Left hindlimb (tissue), 1 donor: ENCODE measurements around the gene GUCY1A1.

ENCODE experiments used
- DNase-seq: peaks from one replicate; pipeline ENCODE4 v3.0.0-alpha.2; 2018

GUCY1A1 gene

DNA sequence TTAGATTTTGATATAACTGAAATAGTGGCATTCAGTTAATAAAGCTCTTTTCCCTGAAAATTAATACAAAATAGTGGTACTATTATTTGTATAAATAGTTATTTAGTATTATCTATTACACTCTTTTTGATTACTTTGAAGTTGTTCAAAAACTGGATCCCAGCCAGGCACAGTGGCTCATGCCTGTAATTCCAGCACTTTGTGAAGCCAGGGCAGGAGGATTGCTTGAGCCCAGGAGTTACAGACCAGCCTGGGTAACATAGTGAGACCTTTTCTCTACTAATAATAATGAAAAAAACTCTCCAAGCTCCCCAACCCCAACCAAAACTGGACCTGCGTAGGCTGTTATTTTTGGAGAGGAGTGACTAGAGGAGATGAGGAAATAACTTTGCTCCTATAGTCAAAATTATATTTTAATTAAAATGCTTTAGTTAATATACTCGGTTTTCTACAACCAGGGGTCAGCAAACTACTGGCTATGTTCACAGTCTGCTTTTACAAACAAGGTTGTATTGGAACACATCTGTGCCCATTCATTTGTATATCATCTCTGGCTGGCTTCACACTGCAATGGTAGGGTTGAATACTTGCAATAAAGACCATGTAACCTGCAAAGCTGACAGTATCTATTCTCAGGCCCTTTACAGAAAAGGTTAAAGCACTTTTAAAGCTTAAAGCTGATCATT, 27.6 kb downstream of the GUCY1A1 start:
- no peak for DNase-seq

DNA sequence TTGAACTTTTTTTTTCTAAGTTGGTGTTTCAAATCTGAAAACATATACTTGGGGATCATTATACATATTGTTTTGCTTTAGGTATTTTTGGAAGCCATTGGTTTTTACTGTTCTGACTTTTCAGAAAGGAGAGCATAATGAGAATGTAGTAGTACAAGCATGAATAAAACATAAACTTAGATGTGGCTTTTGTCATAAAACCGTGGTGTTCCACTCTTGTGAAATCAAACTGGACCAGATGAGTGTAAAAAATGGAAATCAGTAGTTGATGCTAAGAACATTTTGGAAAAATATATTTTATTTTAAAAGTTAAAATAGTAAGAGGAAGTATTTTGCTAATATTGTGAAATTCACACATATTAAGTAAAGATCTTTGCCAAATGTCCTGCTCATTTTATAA, 29.6 kb downstream of the GUCY1A1 start:
- DNase-seq = no peak

DNA sequence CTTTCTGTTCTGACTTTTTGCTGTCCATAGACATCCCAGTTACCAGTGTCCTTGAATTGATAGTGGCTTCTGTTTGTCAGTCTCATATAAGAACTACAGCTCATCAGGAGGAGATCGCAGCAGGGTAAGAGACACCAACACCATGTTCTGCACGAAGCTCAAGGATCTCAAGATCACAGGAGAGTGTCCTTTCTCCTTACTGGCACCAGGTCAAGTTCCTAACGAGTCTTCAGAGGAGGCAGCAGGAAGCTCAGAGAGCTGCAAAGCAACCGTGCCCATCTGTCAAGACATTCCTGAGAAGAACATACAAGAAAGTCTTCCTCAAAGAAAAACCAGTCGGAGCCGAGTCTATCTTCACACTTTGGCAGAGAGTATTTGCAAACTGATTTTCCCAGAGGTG, 30.1 kb downstream of the GUCY1A1 start:
- DNase-seq = no peak

DNA sequence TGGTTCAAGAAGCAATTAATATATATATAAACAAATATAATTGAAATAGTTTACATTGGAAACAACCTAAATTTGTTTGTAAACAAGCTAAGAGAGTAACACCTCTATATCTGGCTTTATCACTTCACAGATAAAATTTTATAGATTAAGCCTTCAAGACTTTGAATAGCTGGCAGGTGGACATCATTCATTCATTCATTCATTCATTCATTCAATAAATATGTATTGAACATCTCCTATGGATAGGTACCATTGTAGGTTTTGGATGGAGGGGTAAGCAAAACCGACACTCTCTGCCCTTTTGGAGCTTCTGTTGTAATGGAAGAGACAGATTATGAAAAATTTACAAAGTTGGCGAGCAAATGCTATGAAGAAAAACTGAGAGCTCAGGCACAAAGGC, 35.2 kb downstream of the GUCY1A1 start:
- DNase-seq = no peak

DNA sequence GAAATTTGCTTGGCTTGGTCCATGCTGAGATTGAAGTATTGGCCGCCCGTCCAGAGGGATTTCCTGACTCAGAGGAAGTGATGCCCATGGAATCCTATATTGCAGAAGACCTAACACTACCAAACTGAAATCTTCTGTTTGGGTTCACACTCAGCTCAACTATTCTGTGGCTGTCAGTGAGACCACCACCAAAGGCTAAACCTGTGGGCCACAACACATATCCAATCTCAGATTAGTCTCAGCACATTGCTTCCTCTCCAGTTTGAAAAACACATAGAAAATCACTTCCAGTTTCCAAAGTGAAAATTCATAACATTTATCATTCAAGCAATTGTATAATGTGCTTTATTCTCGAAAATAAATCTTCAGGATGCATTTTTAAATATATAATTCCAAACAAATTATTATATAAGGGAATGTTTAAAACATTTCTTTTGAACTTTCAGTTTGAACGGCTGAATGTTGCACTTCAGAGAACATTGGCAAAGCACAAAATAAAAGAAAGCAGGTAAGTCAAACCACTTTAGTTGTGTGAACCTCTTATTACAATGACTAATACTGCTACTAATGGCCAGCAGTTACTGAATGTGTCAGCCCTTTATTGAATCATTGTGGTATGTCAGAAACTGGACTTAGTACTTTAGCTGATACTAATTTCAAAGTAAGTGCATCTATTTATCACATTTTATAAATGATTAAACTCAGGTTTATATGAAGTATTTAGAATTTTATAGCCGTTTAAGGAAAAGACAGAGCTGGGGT, 37.0 kb downstream of the GUCY1A1 start:
- no peak for DNase-seq

DNA sequence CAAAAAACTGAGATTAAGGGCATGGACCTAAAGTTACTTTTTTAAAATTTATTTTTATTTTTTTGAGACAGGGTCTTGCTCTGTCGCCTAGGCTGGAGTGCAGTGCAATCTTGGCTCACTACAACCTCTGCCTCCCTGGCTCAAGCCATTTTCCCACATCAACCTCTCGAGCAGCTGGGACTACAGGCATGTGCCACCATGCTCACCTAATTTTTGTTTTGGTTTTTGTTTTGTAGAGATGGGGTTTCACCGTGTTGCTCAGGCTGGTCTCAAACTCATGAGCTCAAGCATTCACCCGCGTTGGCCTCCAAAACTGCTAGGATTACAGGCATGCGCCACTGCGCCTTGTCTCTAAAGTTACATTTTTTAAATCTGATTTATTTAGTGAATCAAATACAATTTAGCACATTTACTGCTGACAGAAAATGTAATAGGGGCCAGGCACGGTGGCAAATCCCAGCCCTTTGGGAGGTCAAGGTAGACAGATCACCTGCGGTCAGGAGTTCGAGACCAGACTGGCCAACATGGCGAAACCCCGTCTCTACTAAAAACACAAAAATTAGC, 38.3 kb downstream of the GUCY1A1 start:
- no peak for DNase-seq

DNA sequence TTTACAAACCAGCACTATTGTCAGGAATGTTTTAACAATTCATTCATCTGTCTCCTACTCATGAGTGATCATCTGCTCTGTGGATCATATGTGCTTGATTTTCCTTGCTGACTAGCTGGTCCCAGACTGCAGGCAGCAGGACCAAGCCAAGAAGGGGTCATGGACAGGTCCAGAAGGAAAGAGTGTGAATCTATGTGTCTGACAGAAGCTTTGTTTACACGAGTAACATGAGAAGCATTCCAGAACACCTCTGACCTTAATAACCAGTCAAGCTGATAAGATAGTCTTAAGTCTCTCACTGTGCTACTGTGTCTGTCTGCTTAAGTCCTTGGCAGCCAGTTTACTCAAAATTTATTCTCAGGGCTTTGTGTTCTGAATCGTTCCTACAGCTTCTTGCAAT, 39.0 kb downstream of the GUCY1A1 start:
- DNase-seq = no peak

DNA sequence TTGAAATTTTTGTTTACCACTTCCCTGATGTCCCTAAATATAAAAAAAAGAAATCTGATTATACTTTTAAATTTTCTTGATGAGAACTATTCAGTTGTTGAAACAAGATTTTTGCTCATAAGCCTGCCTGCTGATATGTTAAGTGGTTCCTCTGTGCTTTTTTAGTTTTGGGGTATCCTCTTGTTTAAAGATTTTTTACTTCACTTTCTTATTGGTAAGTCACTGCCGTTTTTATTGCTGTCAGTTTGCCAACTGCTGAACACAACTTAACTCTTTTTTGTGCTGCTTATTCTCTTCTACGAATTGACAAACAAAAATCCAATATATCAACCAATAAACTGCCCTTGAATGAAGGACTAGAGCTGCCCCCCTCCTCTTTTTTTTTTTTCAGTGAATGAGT, 39.5 kb downstream of the GUCY1A1 start:
- DNase-seq = no peak

DNA sequence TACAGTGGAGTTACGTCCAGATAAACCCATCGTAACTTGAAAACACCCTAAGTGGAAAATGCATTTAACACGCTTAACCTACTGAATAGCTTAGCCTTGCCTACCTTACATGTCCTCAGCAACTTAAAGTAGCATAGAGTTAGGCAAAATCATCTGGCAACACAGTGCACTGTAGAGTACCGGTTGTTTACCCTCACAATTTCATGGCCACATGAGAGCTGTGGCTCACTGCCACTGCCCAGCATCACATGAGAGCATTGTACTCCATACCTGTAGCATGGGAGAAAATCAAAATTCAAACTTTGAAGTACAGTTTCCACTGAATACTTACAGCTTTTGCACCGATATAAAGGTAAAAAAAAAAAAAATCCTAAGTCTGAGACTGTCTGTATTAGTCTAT, 40.6 kb downstream of the GUCY1A1 start:
- no peak for DNase-seq

DNA sequence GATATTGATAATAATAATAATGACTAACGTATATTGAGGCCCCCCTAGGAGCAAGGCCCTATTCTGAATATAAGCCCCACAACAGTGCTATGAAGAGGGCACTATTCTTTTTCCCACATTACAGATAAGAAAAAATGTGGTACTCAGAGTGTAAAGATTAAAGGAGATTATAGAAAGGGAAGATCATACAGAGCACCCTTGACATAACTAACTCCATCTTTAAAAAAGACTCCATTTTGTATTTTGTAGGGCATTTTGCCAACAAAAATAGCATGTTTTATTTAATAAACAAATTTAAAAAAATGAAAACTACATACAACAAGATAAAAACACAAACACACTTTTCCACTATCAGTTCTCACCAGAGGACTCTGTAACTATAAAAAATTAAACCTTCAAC, 42.1 kb downstream of the GUCY1A1 start:
- no peak for DNase-seq

DNA sequence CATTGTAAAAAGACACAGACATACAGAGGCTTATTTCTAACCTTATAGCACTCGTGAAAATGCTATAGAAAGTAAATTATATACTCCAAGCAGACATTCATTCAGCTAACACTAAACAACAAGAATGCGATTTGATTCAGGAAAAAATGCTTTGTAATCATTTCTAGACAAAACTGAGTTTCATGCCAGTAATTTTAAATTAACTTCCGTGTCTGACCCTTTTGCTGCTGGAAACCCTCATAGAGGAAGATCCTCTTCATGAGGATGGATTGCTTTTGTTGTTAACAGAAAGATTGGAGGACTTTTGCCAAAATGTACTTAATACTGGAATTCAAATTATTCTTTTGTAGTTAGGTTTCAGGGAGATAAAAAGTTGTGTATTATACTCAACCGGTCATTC, 43.3 kb downstream of the GUCY1A1 start:
- no peak for DNase-seq

DNA sequence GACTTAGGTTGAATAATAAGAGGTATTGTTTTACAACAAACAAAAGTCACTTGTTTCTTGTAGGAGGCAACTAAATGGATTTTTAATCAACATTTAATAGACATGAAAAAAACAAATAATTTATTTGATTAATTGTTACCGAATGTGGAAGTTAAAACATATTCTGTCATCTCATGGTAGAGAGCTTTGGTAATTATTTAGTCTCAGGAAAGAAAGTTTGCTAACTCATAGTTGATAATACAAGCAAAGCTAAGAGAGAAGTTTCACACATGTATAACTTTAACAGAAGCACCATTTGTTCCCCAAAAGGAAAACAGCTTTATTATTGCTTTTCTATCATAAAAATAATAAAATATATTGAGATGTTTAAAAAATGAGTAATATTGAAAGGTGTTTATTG, 44.9 kb downstream of the GUCY1A1 start:
- DNase-seq = no peak

DNA sequence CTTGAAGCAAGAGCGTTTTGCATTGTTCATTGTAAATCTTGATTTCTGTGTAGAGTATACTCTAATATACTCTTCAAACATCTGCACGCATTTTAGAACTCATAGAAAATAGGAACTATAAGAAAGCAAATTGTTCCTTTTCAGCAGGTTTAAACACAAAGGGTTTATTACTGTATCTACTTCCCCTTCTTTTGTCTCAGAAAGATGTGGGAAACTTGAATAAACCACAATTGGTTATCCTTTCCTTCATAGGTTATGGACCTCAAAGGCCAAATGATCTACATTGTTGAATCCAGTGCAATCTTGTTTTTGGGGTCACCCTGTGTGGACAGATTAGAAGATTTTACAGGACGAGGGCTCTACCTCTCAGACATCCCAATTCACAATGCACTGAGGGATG, 46.2 kb downstream of the GUCY1A1 start:
- DNase-seq = no peak

DNA sequence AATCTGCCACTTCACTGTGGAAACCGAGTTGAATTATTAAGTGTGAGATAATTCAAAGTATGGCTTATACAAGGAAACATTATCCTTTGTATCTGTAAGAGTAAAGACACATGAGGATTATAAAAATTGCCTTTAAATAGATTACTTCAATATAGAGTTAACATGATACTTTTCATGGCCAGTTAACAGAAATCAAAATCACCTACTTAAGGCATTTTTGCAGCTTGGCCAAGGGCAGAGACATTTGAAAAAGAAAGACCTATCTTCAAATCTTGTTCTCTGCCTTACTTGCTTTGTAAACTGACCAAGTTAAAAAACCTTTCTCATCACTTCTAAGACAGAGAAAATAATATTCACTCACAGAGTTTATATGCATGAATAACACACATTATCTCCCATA, 47.3 kb downstream of the GUCY1A1 start:
- DNase-seq = no peak

DNA sequence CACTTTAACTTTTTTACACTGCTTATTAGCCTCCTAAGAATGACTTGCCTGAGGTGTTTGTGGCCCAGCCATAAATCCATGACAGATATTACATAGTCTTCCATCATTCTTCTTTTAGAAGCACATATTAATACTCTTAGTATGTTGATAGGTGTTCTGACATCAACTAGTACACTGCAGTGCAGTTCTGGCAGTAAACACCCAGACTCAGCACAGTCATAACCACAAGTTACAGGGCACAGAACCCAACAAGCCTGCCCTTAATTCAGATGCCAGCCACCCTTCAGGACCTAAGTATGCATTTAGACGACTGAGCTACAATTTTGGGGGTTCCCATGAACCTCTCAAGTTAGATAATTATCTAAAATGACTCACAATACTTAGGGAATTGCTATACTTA, 55.7 kb downstream of the GUCY1A1 start:
- no peak for DNase-seq

DNA sequence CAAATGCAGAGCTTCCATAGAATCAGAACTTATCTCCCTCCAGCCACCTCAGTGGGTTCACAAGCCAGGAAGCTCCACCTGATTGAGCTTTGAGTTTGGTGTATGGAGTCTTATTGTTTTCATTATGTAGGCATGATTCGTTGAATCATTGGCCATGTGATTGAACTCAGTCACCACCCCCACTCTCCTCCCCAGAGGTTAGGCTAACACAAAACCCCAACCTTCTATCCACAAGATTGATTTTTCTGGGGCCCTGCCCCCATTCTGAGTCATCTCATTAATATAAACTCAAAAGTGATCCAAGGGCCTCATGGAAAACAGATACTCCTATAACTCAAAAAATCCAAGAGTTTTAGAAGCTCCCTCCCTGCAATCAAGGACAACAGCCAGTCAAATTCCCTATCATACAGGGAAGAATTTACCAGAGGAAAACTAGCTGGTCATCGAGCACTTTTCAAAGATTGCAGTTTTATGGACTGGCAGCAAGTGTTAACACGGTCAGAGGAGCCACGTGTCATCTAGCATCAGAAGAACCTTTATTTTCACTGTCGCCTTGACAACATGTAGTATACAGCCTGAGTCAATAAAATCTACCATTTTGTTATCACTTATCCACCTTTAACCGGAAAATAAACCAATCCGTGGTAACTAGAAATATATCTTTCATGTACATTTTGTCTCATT, 56.3 kb downstream of the GUCY1A1 start:
- DNase-seq = no peak

DNA sequence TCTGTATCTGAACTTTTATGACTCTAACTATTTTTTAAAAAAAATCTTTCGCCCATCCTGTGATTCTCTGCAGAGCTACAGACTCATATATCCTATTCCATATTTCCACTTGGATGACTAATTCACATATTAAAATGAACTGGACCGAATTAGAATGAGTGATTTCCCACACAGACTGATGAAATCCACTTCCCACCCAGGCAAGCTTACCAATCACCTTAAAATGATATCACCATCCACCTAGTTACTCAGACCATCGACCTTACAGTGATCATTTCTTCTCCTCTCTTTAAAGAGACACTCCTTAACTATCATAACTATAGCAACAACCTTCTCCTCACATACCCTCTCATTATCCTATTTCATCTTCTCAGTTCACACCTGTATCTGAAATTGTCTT, 58.1 kb downstream of the GUCY1A1 start:
- DNase-seq = no peak

DNA sequence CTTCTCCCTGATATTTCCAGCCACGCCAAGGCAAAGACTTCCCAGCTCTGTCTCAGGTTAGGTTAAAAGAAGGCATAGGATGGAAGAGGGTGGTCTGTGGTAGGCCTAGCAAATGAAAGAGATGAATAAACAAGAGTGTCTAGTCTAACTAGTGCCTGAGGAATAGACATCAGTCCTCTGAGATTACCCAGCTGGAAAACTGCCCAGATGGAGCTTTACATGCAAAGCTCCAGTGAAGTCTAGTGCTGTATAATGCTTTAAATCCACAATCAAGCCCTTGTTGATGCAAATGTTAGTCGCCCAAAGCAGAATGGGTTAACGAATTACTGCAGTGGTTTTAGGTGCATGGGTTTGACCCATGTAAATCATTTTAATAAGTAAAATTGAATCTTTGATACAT, 67.4 kb downstream of the GUCY1A1 start:
- no peak for DNase-seq

DNA sequence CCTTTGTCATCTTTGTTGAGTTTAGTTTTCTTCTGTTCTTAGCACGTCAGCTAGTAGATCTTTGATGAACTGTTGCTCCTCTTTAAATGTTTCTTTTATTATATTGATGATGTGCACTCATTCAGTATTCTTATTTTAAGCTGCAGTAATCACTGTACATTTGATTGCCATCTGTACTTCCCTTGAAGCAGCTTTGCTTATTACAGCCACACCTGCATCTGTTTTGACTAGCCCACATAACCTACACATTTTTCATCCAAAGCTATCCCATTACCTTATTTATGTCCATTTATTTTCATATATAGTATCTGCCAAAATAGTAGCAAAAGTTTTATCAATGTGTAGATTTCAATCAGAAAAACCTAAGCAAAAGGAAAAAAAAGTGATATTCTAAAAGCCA, 68.3 kb downstream of the GUCY1A1 start:
- no peak for DNase-seq

DNA sequence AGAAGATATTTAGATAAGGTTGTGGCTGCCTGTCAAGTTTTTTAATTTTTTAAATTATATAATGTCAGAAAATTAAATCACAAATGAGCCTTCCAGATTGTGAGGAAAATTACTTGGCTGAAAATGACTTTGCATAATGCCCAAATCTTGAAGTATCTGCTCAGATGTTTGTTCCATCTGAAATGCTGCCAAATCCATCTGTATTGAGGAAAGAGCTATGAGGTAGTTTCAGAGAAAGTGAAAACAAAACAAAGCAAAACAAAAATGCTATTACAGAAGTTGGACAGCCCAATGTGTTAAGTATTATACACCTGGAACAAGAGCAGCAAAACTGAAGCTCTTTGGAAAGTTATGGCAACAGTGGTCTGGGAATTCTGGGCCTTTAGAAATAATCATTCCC, 68.8 kb downstream of the GUCY1A1 start:
- no peak for DNase-seq

DNA sequence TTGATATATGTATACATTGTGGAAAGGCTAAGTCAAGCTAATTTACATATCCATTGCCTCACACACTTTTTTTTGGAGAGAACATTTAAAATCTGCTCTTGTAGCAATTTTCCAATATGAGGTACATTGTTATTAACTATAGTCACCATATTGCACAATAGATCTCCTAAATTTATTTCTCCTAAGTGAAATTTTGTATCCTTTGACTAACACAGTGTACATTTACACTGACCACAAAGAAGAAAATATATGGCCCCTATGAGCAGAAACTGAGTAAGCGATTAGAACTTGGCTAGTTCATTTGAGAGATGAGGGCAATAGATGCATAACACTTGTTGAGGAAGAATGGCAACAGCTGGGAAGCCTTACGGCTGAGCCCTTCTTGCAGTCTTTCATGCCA, 71.9 kb downstream of the GUCY1A1 start:
- DNase-seq = no peak

DNA sequence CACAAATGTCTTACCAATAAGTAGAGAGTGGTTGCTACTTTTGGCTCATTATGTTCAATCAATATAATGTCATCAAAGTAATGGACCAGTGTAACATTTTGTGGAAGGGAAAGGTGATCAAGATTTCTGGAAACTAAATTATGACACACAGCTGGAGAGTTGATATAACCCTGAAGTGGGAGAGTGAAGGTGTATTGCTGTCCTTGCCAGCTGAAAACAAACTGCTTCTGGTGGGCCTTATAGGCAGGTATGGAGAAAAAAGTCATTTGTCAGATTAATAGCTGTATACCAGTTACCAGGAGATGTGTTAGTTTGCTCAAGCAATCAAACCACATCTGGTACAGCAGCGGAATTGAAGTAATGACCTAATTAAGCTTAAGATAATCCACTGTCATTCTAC, 74.9 kb downstream of the GUCY1A1 start:
- DNase-seq = no peak

DNA sequence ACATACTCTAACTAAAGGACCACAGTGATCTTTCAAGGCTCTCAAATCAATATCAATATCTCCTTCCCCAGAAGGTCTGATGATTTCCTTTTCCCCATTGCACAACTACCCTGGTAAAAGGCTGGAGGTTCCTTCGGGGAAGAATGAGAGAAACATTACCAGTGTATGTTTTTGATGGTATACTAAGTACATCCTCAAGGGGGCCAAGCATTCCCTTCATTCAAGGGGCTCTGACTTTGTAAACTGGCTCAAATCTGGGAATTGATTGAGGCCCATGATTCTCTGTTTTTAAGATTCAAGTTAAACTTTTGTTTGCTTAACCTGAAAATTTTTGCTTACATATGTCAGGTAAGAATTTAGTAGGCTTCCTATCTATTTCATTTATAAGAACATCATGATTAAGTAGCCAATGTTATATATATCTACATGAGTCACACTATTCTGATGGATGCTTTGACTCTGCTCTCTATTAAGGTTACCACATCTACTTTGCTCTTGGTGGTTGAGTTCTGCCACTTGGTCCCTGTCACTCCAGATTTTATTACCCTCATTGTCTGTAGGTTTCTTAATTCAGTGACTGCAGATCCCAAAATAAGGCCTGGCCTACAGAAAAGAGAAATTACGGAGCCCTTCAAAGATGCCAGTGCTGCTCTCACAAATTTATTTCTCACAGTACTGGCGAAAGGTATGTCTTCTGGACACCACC, 75.8 kb downstream of the GUCY1A1 start:
- DNase-seq = no peak
